Right lobe of liver (tissue), 4 donors: ENCODE measurements around the gene CDK17.

Experiments
- POLR2A ChIP-seq: fragments of 450-650 bp; IDR thresholded peaks from one replicate; pipeline ENCODE4 v1.6.1; 2017; ENCODE audit warnings: antibody characterized with exemption, mild to moderate bottlenecking
- TF ChIP-seq, protein P1 (sequence below), 4 donors: fragments of 200-600 bp in 3 of 4; fragments of 450-650 bp in 1 of 4; IDR thresholded peaks; one replicate each; pipeline versions ENCODE4 v1.5.1 to v1.8.0; 2016 to 2022; ENCODE audit warnings: antibody characterized with exemption in 4 of 4, mild to moderate bottlenecking in 2 of 4
- donor health status: DM: no; HTN: no; CAD: no.
- donor health status: DM: no; HTN: no; CAD: no.
- donor health status: DM: no; HTN: yes; CAD: no.

DNA sequence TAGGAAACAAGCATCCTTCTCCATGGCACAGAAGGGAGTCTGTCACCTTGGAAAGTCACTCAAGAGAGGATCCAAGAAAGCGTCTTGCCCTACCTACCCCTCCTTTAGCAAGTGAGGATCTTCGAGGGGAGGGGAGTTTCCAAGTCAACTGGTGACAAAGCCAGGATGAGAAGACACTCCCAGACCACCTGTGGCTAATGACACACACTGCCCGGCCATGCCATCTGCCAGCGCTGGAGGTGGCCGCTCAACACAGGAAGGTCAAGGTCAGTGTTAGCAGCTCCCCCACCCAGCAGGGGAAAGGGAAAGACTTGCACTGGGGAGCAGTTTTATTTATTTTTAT, 164.8 kb downstream of the CDK17 start:
- TF ChIP-seq, protein P1, sequence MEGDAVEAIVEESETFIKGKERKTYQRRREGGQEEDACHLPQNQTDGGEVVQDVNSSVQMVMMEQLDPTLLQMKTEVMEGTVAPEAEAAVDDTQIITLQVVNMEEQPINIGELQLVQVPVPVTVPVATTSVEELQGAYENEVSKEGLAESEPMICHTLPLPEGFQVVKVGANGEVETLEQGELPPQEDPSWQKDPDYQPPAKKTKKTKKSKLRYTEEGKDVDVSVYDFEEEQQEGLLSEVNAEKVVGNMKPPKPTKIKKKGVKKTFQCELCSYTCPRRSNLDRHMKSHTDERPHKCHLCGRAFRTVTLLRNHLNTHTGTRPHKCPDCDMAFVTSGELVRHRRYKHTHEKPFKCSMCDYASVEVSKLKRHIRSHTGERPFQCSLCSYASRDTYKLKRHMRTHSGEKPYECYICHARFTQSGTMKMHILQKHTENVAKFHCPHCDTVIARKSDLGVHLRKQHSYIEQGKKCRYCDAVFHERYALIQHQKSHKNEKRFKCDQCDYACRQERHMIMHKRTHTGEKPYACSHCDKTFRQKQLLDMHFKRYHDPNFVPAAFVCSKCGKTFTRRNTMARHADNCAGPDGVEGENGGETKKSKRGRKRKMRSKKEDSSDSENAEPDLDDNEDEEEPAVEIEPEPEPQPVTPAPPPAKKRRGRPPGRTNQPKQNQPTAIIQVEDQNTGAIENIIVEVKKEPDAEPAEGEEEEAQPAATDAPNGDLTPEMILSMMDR (IDR thresholded peaks at IDR 0.05): no peak
- no peak for TF ChIP-seq POLR2A
